Gastroesophageal sphincter (tissue), 3 donors: ENCODE results near the gene IDNK.

Experiments
- CTCF ChIP-seq, 4 experiments: fragments of 200-600 bp in 2 of 4; fragments of 450-650 bp in 2 of 4; sonication (generic) in 1 of 4; IDR thresholded peaks; one replicate each; pipeline ENCODE4 v1.5.1; 2017 to 2019; ENCODE audit warnings: antibody characterized with exemption in 4 of 4, mild to moderate bottlenecking in 2 of 4, moderate library complexity in 2 of 4
- EP300 ChIP-seq: sonication (generic); formaldehyde crosslinking; IDR thresholded peaks from one replicate; pipeline ENCODE4 v1.6.1; 2017; ENCODE audit warnings: antibody characterized with exemption, mild to moderate bottlenecking
- POLR2AphosphoS5 ChIP-seq: sonication (generic); formaldehyde crosslinking; IDR thresholded peaks from one replicate; pipeline ENCODE4 v1.6.1; 2017; ENCODE audit warnings: antibody characterized with exemption

GRCh38 chr9:83620841-83621636 lies 1.9 kb upstream of the IDNK start:
- TF ChIP-seq CTCF (IDR thresholded peaks at IDR 0.05) (peak; percentile 38 to 72 (median 38)), EP300 (no peak), POLR2AphosphoS5 (no peak)
